ENCODE measurements around the gene NPB. TPM values are rescaled to one million over a fixed set of nuclear protein-coding genes. Genes with fewer than 3 reads are reported as not detected.

The NPB gene
- total RNA-seq, 3 donors from 2014 or later (not counting 1 experiment from before 2014, with no cell fraction given), result 0.18 to 0.31 TPM; not detected in 1

DNA sequence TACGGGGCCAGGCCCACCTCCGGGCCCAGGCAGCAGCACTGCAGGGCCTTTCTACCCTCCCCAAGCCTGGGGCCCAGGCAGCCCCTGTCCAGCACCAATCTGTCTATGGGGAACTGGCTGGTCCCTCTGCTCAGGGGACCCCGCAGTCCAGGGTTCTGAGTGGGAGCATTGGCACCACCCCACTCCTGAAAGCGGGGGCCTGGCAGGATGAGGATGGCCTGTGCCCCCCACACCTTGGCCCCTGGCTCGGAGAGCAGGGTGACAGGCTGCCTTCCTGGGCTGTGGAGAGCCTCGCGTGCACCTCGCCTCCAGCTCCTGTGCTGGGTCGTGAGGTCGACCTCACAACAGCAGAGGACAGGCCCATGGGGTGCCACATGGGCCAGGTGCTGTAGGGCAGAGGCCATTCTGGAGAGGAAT lies 1.4 kb downstream of the NPB start:
- Mint-ChIP-seq H3K4me1 (no peaks in the 10 kb centered on the region), H3K9me3 (no peaks in the 10 kb centered on the region), H3K27me3 (ENCODE audit: low read depth in 2 of 2) (peaks cover 7 to 8% of the 10 kb centered on the region in 2 donors), H3K36me3 (no peaks in the 10 kb centered on the region), H3K27ac (no peak overlapping the region), H3K4me3 (no peak overlapping the region)
- Histone ChIP-seq H3K27ac (ENCODE audit: low read length) (no peak overlapping the region), H3K36me3 (ENCODE audit: control insufficient read depth, insufficient read depth, low read length) (peaks cover 30% of the 10 kb centered on the region), H3K9me3 (ENCODE audit: control insufficient read depth, insufficient read depth, low read length) (no peaks in the 10 kb centered on the region), H3K4me3 (ENCODE audit: low read length) (no peak overlapping the region), H3K27me3 (ENCODE audit: control insufficient read depth, insufficient read depth, low read length) (peaks cover 8% of the 10 kb centered on the region), H3K4me1 (ENCODE audit: control insufficient read depth, insufficient read depth, low read length) (peaks cover 5% of the 10 kb centered on the region)
- 99% methylated on average over 10 of the region's 10 CpGs for WGBS (ENCODE audit: insufficient coverage)
- TF ChIP-seq, protein P1, sequence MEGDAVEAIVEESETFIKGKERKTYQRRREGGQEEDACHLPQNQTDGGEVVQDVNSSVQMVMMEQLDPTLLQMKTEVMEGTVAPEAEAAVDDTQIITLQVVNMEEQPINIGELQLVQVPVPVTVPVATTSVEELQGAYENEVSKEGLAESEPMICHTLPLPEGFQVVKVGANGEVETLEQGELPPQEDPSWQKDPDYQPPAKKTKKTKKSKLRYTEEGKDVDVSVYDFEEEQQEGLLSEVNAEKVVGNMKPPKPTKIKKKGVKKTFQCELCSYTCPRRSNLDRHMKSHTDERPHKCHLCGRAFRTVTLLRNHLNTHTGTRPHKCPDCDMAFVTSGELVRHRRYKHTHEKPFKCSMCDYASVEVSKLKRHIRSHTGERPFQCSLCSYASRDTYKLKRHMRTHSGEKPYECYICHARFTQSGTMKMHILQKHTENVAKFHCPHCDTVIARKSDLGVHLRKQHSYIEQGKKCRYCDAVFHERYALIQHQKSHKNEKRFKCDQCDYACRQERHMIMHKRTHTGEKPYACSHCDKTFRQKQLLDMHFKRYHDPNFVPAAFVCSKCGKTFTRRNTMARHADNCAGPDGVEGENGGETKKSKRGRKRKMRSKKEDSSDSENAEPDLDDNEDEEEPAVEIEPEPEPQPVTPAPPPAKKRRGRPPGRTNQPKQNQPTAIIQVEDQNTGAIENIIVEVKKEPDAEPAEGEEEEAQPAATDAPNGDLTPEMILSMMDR (IDR thresholded peaks at IDR 0.05), result no peak
- DNase-seq, result no peak
- no peak for ATAC-seq
- intact Hi-C loops (cut with micrococcal nuclease), result no loop called here

DNA sequence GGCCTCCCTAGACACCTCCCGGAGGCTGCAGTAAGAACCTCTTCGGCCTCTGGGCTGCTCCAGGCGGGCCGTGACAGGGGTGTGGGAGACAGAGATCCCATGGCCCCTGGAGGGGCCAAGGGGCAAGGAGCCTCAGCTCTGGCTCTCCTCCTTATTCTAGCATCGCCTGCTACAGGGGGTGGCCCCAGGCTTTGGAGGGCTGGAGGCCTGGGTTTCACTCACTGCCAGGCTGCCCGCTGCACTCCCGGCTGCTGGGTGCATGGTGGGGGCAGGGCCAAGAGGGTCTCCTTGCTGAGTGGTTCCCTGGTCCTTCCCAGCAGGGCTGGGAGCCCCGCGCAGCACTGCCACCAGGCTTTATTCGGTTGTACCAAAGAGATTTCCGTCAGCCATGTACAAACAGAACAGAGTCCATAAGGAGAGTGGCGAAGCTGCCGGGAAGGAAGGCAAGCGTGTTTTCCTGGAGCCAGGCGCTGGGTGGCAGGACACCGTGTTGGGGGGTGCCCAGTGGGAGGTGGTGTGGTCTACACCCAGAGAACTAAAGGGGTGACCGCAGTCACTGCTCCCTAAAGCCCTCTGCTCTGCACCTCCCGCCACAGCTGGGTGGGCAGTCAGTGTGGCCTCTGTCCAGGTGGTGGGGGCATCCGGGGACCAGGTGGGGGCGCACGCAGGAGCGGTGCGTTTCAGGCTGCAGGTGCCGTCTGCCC lies 2.0 kb downstream of the NPB start:
- no peak overlapping the region for H3K27ac Mint-ChIP-seq
- Histone ChIP-seq H3K27me3 (ENCODE audit: control insufficient read depth, insufficient read depth, low read length) (peaks cover 8% of the 10 kb centered on the region), H3K27ac (ENCODE audit: low read length) (no peak overlapping the region), H3K4me3 (ENCODE audit: low read length) (no peak overlapping the region), H3K36me3 (ENCODE audit: control insufficient read depth, insufficient read depth, low read length) (peaks cover 30% of the 10 kb centered on the region), H3K4me1 (ENCODE audit: control insufficient read depth, insufficient read depth, low read length) (peaks cover 5% of the 10 kb centered on the region), H3K9me3 (ENCODE audit: control insufficient read depth, insufficient read depth, low read length) (no peaks in the 10 kb centered on the region)
- H3K9me3 Mint-ChIP-seq, result no peaks in the 10 kb centered on the region
- no peaks in the 10 kb centered on the region for H3K36me3 Mint-ChIP-seq
- 97% methylated on average over 24 of the region's 24 CpGs for WGBS (ENCODE audit: insufficient coverage)
- no peaks in the 10 kb centered on the region for H3K4me1 Mint-ChIP-seq
- H3K4me3 Mint-ChIP-seq, result no peak overlapping the region
- DNase-seq (no peak), ATAC-seq (no peak)
- peaks cover 7 to 8% of the 10 kb centered on the region in 2 donors for H3K27me3 Mint-ChIP-seq (ENCODE audit: low read depth in 2 of 2)
- TF ChIP-seq, protein P1 (IDR thresholded peaks at IDR 0.05), result no peak
- intact Hi-C loops (cut with micrococcal nuclease), result no loop called here

DNA sequence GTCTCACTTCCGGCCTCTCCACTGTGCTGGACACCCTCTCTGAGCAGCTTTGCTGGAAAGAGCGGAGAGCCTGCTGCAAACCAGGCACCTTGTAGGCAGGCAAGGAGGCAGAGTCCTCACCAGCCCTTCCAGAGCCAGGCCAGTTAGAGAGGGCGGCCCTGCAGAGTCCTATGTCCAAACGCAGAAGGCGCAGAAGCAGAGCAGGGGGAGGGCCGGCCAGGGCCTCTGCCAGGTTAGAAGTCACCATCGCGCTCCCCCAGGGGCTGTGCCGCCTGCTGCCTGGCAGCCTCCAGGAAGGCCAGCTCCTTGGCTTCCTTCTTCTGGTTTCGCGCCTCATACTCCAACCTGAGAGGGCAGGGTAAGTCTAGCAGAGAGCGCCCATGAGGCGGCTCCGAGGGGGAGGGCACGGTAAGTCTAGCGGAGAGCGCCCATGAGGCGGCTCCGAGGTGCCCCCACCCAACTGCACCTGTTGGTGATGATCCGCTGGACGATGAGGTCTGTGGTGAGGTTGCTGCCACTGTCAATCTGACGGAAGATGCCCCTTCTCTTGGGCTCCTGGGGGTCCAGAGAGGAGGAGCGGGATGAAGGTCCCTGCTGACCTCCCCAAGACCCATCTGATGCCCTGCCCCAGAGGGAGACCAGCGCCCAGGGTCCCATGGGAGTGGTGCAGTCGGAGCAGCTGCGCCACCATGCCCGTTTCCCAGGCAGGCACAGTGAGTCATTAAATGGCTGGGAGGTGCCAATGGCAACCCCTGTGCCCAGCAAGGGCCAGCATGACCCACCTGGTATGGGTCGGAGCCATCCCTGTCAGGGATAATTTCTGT lies 2.8 kb downstream of the NPB start:
- Mint-ChIP-seq H3K27ac (no peak overlapping the region), H3K4me3 (no peak overlapping the region), H3K36me3 (no peaks in the 10 kb centered on the region), H3K27me3 (ENCODE audit: low read depth in 2 of 2) (peaks cover 7 to 8% of the 10 kb centered on the region in 2 donors), H3K4me1 (peaks cover 0 to under 1% of the 10 kb centered on the region in 2 donors), H3K9me3 (no peaks in the 10 kb centered on the region)
- peaks cover 8% of the 10 kb centered on the region for H3K4me1 ChIP-seq (ENCODE audit: control insufficient read depth, insufficient read depth, low read length)
- intact Hi-C loops (cut with micrococcal nuclease), result no loop called here
- 96% methylated on average over 27 of the region's 28 CpGs for WGBS (ENCODE audit: insufficient coverage)
- peaks cover 23% of the 10 kb centered on the region for H3K36me3 ChIP-seq (ENCODE audit: control insufficient read depth, insufficient read depth, low read length)
- no peaks in the 10 kb centered on the region for H3K9me3 ChIP-seq (ENCODE audit: control insufficient read depth, insufficient read depth, low read length)
- H3K27me3 ChIP-seq (ENCODE audit: control insufficient read depth, insufficient read depth, low read length), result peaks cover 8% of the 10 kb centered on the region
- H3K4me3 ChIP-seq (ENCODE audit: low read length), result no peak overlapping the region
- TF ChIP-seq, protein P1 (IDR thresholded peaks at IDR 0.05), result no peak
- no peak for DNase-seq
- no peak overlapping the region for H3K27ac ChIP-seq (ENCODE audit: low read length)
- no peak for ATAC-seq
